ENCODE results near the gene PTCH1.

Gene PTCH1

GRCh38 chr9:95508242-95508967 is 8.4 kb downstream of the PTCH1 start:
- no peak overlapping the region for H3K27ac Mint-ChIP-seq
- CTCF ChIA-PET = interaction anchor here (1.3 kb wide), 1 partner anchor 46 kb away, joined by 5 read pairs; no protein-coding TSS in a partner anchor
- peaks cover 2% of the 10 kb centered on the region for H3K36me3 Mint-ChIP-seq
- H3K9me3 Mint-ChIP-seq = no peaks in the 10 kb centered on the region
- H3K27me3 Mint-ChIP-seq = peaks cover 94% of the 10 kb centered on the region
- H3K4me1 Mint-ChIP-seq = peaks cover 53% of the 10 kb centered on the region
- peak overlapping the region; percentile 94 for H3K4me3 Mint-ChIP-seq
- peak; percentile 36 for DNase-seq

DNA sequence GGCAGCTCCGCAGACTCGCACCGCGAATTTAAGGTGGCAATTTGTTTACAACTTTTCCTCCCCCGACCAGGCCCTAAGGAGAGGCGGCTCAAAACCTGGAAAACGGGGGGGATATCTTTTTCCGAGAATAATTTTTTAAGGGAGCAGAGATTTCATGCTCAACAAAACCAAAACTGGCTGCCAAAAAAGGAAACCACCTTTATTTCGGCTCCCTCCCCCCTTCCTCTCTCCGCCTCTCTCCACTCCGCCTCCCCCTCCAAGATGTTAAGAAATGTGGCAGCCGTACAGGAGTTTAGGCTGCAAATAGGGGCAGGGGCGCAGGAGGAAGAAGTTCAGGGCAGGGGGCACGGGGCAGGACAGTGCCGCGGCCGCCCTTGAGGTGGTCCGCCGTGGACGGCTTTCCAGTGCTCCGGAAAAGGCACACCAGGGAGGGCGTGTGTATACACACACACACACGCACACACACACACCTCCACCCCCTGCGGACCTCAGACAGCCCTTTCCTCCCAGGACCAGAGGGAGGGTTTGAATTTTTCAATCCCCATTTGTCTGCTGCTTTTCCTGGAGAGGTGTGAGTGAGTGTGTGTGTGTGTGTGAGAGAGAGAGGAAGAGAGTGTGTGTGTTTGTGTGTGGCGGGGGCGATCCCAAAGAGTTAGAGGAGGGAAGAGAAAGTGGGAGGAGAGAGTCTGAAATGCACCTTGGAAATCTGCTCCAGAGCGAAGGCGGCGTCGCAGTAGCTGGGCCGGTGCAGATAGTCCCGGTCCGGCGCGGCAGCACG is 9.1 kb downstream of the PTCH1 start:
- CTCF ChIA-PET = interaction anchor here (1.2 kb wide), 1 partner anchor 13 kb away, joined by 4 read pairs; no protein-coding TSS in a partner anchor
- H3K4me3 Mint-ChIP-seq = peak overlapping the region; percentile 80
- H3K36me3 Mint-ChIP-seq = peaks cover 2% of the 10 kb centered on the region
- H3K27me3 Mint-ChIP-seq = peaks cover 89% of the 10 kb centered on the region
- peak overlapping the region; percentile 29 for H3K27ac Mint-ChIP-seq
- peak; percentile 63 for DNase-seq
- peaks cover 50% of the 10 kb centered on the region for H3K4me1 Mint-ChIP-seq
- no peaks in the 10 kb centered on the region for H3K9me3 Mint-ChIP-seq

- Mint-ChIP-seq H3K36me3 (peaks cover 2% of the 10 kb centered on the region), H3K4me1 (peaks cover 44% of the 10 kb centered on the region), H3K9me3 (no peaks in the 10 kb centered on the region), H3K27me3 (peaks cover 86% of the 10 kb centered on the region), H3K27ac (peak overlapping the region; percentile 29), H3K4me3 (peak overlapping the region; percentile 80)
- DNase-seq = peak; percentile 45
- CTCF ChIA-PET = interaction anchor here (1.2 kb wide), 1 partner anchor 13 kb away, joined by 4 read pairs; no protein-coding TSS in a partner anchor
Measured at GRCh38 chr9:95506678-95507463, 9.9 kb downstream of the PTCH1 start.

GRCh38 chr9:95506428-95506677 is 10.4 kb downstream of the PTCH1 start:
- no peak overlapping the region for H3K27ac Mint-ChIP-seq
- H3K4me1 Mint-ChIP-seq = peaks cover 38% of the 10 kb centered on the region
- H3K27me3 Mint-ChIP-seq = peaks cover 86% of the 10 kb centered on the region
- no peaks in the 10 kb centered on the region for H3K9me3 Mint-ChIP-seq
- peaks cover 2% of the 10 kb centered on the region for H3K36me3 Mint-ChIP-seq
- H3K4me3 Mint-ChIP-seq = peak overlapping the region; percentile 80
- CTCF ChIA-PET = interaction anchor here (1.2 kb wide), 1 partner anchor 12 kb away, joined by 4 read pairs; no protein-coding TSS in a partner anchor
- DNase-seq = peak; percentile 29

DNA sequence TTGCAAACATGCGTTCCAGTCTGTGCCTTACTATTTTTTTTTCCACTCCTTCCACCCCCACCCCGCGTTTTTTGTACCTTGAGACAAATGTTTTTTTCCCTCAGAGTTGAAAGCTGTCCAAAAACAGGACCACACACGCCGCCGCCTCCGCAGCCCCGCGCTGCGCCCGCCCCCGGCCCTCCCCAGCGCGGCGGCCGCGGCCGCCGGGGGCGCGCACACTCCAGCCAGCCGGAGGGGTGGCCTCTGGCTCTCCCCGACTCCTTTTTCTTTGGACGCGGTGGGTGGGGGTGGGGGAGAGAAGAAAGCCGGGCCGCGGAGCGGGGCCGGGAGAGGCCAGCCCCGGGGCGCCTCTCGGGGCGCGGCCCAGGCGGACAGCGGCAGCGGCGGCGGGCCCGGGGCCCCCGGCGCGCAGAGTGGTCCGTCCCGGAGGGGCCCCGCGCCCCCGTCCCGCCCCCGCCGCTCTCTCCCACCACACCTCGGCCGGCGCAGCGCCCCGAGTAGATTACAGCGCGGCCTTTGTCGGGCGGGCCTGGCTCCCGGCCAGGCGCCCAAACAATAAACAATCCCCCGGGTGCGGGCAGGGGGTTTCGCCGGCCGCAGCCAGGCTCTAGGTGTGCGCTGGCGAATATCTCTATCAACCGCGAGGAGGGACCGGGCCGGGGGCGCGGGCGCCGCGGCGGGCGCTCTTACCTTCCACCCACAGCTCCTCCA is 10.9 kb downstream of the PTCH1 start:
- peak; percentile 27 for DNase-seq
- H3K27ac Mint-ChIP-seq = no peak overlapping the region
- CTCF ChIA-PET = no interaction called here

DNA sequence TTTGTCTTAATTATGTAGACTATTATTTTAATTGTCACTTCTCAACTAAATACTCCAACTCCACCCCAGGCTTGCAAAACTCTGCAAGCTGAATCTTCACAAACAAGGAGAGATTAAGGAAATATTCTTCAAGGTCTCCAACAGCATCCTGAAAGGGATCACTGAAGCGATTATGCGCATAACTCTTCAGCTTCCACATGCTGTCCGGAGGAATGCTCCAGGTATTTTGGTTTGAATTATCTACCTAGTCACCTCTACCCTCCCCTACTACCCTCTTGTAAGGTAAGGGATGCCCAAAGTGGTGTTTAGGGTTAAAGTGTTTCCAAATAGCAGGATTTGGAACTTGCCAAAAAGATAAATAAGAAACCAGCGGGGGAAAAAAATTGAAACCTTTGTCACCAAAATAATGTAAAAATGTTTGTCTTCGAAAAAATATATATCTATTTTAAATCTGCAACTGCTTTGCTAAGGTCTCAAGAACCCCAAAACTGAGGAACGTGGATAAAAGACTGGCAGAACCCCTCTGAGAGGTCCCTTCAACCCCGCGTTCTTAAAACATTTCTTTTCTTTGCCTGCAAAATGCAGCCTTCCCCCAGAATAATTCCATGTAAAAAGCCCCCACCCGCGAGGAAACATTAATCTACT is 11.6 kb downstream of the PTCH1 start:
- no peaks in the 10 kb centered on the region for H3K36me3 Mint-ChIP-seq
- H3K4me1 Mint-ChIP-seq = peaks cover 34% of the 10 kb centered on the region
- CTCF ChIA-PET = no interaction called here
- peak overlapping the region; percentile 70 for H3K4me3 Mint-ChIP-seq
- DNase-seq = no peak
- no peaks in the 10 kb centered on the region for H3K9me3 Mint-ChIP-seq
- peaks cover 87% of the 10 kb centered on the region for H3K27me3 Mint-ChIP-seq
- H3K27ac Mint-ChIP-seq = no peak overlapping the region

More for the DNA sequence above, 10.9 kb downstream of the PTCH1 start:
- H3K4me3 Mint-ChIP-seq = peak overlapping the region; percentile 80
- H3K9me3 Mint-ChIP-seq = no peaks in the 10 kb centered on the region
- peaks cover 2% of the 10 kb centered on the region for H3K36me3 Mint-ChIP-seq
- peaks cover 37% of the 10 kb centered on the region for H3K4me1 Mint-ChIP-seq
- peaks cover 86% of the 10 kb centered on the region for H3K27me3 Mint-ChIP-seq

DNA sequence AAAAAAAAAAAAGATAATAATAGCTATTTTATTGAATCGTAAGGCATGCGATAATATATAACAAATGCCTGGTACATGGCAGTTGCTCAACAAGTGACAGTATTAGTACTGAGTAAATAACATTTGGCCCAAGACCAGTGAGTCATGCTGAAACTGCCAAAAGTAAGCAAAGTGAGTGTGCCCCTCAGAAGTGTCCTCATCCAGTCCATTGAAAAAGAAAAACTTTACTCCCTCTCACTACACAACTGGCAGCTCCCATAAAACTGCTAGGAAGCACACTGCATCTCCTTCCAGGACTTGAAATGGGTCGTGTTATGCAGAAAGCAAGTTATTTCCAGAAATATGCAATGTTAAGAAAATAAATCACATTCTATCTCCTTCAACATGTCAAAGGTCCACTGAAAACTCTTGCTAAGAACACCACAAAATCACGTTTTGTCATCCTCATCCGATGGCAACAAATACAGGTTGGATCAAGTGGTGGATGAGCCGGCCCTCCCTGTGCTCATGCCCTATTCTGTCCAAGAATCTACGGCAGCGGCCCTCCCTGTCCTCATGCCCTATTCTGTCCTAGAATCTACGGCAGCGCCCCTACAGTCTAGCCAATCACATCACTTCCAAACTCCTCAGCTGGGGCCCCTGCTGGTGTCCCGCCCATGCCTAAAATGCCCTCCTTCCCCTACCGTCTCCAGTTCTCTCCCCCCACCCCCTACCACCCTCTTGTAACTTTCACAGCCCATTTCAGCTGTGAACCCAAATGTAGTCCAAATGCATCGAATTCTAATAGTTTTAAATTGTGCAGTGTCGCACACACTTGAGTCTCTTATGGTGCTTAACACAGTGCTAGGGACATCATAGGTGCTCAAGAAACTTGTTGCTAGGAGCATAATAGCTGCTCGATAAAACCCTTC is 12.5 kb downstream of the PTCH1 start:
- peaks cover 25% of the 10 kb centered on the region for H3K4me1 Mint-ChIP-seq
- no peaks in the 10 kb centered on the region for H3K36me3 Mint-ChIP-seq
- CTCF ChIA-PET = no interaction called here
- H3K27ac Mint-ChIP-seq = no peak overlapping the region
- DNase-seq = no peak
- H3K9me3 Mint-ChIP-seq = no peaks in the 10 kb centered on the region
- no peak overlapping the region for H3K4me3 Mint-ChIP-seq
- peaks cover 85% of the 10 kb centered on the region for H3K27me3 Mint-ChIP-seq

DNA sequence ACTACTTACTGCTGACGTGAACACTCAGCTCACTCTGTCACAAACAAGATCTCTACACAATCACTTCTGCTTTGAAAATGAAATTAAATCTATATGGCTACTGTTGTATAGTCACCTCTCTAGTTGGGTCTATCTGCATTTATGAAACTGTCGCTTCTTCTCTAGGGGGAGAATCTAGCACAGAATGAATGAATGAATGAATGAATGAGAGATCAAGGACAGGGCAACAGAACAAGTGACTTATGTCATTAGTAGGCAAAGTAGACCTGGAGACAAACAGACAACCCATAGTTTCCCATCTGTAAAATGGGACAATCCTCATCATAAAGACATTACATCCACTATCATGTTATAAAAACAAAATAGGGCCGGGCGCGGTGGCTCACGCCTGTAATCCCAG is 13.4 kb downstream of the PTCH1 start:
- Mint-ChIP-seq H3K36me3 (no peaks in the 10 kb centered on the region), H3K9me3 (no peaks in the 10 kb centered on the region), H3K27ac (no peak overlapping the region), H3K4me3 (no peak overlapping the region), H3K4me1 (peaks cover 20% of the 10 kb centered on the region), H3K27me3 (peaks cover 84% of the 10 kb centered on the region)
- CTCF ChIA-PET = interaction anchor here (1.1 kb wide), 1 partner anchor 9 kb away, joined by 3 read pairs; no protein-coding TSS in a partner anchor
- no peak for DNase-seq

DNA sequence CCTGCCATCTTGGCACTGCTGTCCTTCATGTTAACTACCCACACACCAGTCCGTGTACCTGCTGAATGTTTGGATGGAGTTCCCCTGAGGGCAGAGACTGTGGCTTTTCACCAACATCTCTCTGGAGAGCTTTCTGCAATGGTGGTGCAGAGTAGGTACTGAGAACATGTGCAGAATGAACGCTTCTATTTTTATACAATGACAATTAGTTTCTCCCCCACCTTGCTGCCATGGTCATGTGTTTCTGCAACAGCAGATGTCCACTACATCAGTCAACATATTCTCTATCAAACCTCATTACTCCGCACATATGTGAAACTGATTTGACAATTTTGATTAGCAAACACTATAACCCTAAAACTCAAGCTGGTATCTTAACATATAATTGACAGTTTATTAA is 14.5 kb downstream of the PTCH1 start:
- Mint-ChIP-seq H3K27me3 (peaks cover 82% of the 10 kb centered on the region), H3K9me3 (no peaks in the 10 kb centered on the region), H3K36me3 (no peaks in the 10 kb centered on the region), H3K4me1 (peaks cover 20% of the 10 kb centered on the region), H3K27ac (no peak overlapping the region), H3K4me3 (no peak overlapping the region)
- CTCF ChIA-PET = no interaction called here
- no peak for DNase-seq

- peaks cover 31% of the 10 kb centered on the region for H3K4me1 Mint-ChIP-seq
- no peaks in the 10 kb centered on the region for H3K36me3 Mint-ChIP-seq
- H3K4me3 Mint-ChIP-seq = no peak overlapping the region
- DNase-seq = no peak
- H3K27ac Mint-ChIP-seq = no peak overlapping the region
- CTCF ChIA-PET = no interaction called here
- no peaks in the 10 kb centered on the region for H3K9me3 Mint-ChIP-seq
- peaks cover 69% of the 10 kb centered on the region for H3K27me3 Mint-ChIP-seq
Measured at GRCh38 chr9:95499847-95500246, 16.9 kb downstream of the PTCH1 start.

- Mint-ChIP-seq H3K4me1 (peaks cover 37% of the 10 kb centered on the region), H3K36me3 (no peaks in the 10 kb centered on the region), H3K27ac (no peak overlapping the region), H3K4me3 (no peak overlapping the region), H3K9me3 (no peaks in the 10 kb centered on the region), H3K27me3 (peaks cover 67% of the 10 kb centered on the region)
- DNase-seq = no peak
- CTCF ChIA-PET = no interaction called here
Measured at GRCh38 chr9:95499046-95499676, 17.6 kb downstream of the PTCH1 start.

DNA sequence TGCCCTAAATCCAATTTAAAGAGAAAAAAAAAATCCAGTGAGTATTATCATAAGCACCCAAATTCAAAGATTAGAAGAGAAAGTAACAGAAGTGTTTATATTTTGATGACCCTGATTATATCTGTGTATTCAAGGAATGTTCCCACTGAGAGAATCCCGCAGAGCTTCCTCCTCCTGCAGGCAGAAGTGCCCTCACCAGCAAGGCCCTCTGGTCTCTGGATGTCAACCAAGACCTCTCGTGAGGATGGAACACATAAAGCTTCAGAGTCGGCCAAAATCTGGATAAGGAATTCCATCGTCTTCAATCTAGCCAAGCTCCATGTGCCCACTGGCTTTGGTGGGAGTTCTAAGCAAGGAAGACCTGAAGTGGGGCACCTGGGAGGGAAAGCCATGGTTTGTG is 18.1 kb downstream of the PTCH1 start:
- peaks cover 67% of the 10 kb centered on the region for H3K27me3 Mint-ChIP-seq
- H3K36me3 Mint-ChIP-seq = no peaks in the 10 kb centered on the region
- H3K4me3 Mint-ChIP-seq = no peak overlapping the region
- DNase-seq = no peak
- CTCF ChIA-PET = no interaction called here
- no peaks in the 10 kb centered on the region for H3K9me3 Mint-ChIP-seq
- H3K4me1 Mint-ChIP-seq = peaks cover 42% of the 10 kb centered on the region
- no peak overlapping the region for H3K27ac Mint-ChIP-seq
